ENCODE results near the gene CTSA. TPM values are rescaled to one million over a fixed set of nuclear protein-coding genes. Genes with fewer than 3 reads are reported as not detected.

The CTSA gene
- 100 to 1,000 TPM; 109 to 176 (median 155) TPM for total RNA-seq

- peak; percentile 92 to 95 for DNase-seq
- TF ChIP-seq POLR2AphosphoS5 (IDR thresholded peaks at IDR 0.05) (peak; percentile 91 to 93), CTCF (IDR thresholded peaks at IDR 0.05) (peak in 1 of 6 experiments; percentile 15), POLR2A (IDR thresholded peaks at IDR 0.05) (peak in 3 of 4 donors; percentile 43 to 82 (median 64)), EP300 (IDR thresholded peaks at IDR 0.05) (peak in 1 of 4 donors; percentile 84)
- Histone ChIP-seq H3K4me1 (peaks cover 23 to 35% (median 28%) of the 10 kb centered on the region in 4 donors), H3K9me3 (no peaks in the 10 kb centered on the region), H3K4me3 (peak within 1 kb of the TSS; percentile 71 to 96 (median 90)), H3K36me3 (peaks cover 11 to 45% (median 35%) of the 10 kb centered on the region in 4 donors), H3K27ac (peak within 1 kb of the TSS; percentile 59 to 91 (median 80)), H3K27me3 (no peaks in the 10 kb centered on the region)
- 4 to 20% methylated on average over 3 to 46 of the region's 78 CpGs for WGBS, 2 donors
- peak; percentile 86 to 92 for ATAC-seq (ENCODE audit: low FRiP score in 2 of 2)
Observed at GRCh38 chr20:45890985-45891983, at the start of gene CTSA, which contains the start of gene NEURL2. CTSA (plus strand) TSS chr20:45891335; CDS start chr20:45891569, 234 bp downstream. NEURL2 (minus strand) TSS chr20:45891208; CDS start chr20:45890991, 217 bp downstream.

GRCh38 chr20:45841407-45842129 lies 49.6 kb upstream of the CTSA start:
- no peaks in the 10 kb centered on the region for H3K9me3 ChIP-seq
- no peak for DNase-seq
- 86 to 96% methylated on average over 7 to 10 of the region's 10 CpGs for WGBS, 2 donors
- H3K36me3 ChIP-seq, result peaks cover 16 to 74% (median 54%) of the 10 kb centered on the region in 4 donors
- H3K27ac ChIP-seq, result peak overlapping the region in 1 of 4 donors; percentile 26
- TF ChIP-seq POLR2AphosphoS5 (IDR thresholded peaks at IDR 0.05) (no peak), EP300 (IDR thresholded peaks at IDR 0.05) (no peak), CTCF (IDR thresholded peaks at IDR 0.05) (no peak), POLR2A (IDR thresholded peaks at IDR 0.05) (no peak)
- H3K4me1 ChIP-seq, result peaks cover 0 to 6% (median 3%) of the 10 kb centered on the region in 4 donors
- no peak overlapping the region for H3K4me3 ChIP-seq
- no peak for ATAC-seq (ENCODE audit: low FRiP score in 2 of 2)
- no peaks in the 10 kb centered on the region for H3K27me3 ChIP-seq

- H3K4me1 ChIP-seq, result peaks cover 0 to 6% (median under 1%) of the 10 kb centered on the region in 4 donors
- TF ChIP-seq POLR2A (IDR thresholded peaks at IDR 0.05), result no peak
- TF ChIP-seq EP300 (IDR thresholded peaks at IDR 0.05), result no peak
- no peak for TF ChIP-seq POLR2AphosphoS5 (IDR thresholded peaks at IDR 0.05)
- no peak for TF ChIP-seq CTCF (IDR thresholded peaks at IDR 0.05)
- H3K27me3 ChIP-seq, result no peaks in the 10 kb centered on the region
- peak overlapping the region in 2 of 4 donors; percentile 24 to 26 for H3K27ac ChIP-seq
- DNase-seq (no peak), ATAC-seq (ENCODE audit: low FRiP score in 2 of 2) (peak; percentile 5 to 43)
- H3K4me3 ChIP-seq, result no peak overlapping the region
- no peaks in the 10 kb centered on the region for H3K9me3 ChIP-seq
- WGBS, 2 donors, result 32 to 34% methylated on average over 5 of the region's 5 CpGs
- peaks cover 19 to 81% (median 57%) of the 10 kb centered on the region in 4 donors for H3K36me3 ChIP-seq
Observed at GRCh38 chr20:45842169-45842812, 48.8 kb upstream of the CTSA start.

- Histone ChIP-seq H3K36me3 (peaks cover 19 to 90% (median 64%) of the 10 kb centered on the region in 4 donors), H3K4me3 (no peak overlapping the region), H3K27ac (no peak overlapping the region), H3K4me1 (peaks cover 0 to 6% (median 0%) of the 10 kb centered on the region in 4 donors), H3K9me3 (no peaks in the 10 kb centered on the region), H3K27me3 (no peaks in the 10 kb centered on the region)
- 92 to 95% methylated on average over 8 to 14 of the region's 14 CpGs for WGBS, 2 donors
- no peak for DNase-seq
- ATAC-seq (ENCODE audit: low FRiP score in 2 of 2), result no peak
- no peak for TF ChIP-seq POLR2AphosphoS5 (IDR thresholded peaks at IDR 0.05)
- TF ChIP-seq CTCF (IDR thresholded peaks at IDR 0.05), result no peak
- TF ChIP-seq POLR2A (IDR thresholded peaks at IDR 0.05), result no peak
- TF ChIP-seq EP300 (IDR thresholded peaks at IDR 0.05), result no peak
Observed at GRCh38 chr20:45843506-45843905, 47.6 kb upstream of the CTSA start.

Measured in upper lobe of left lung (tissue), 6 donors.